Endothelial cell of umbilical vein (primary cell): ENCODE results near the gene NAAA. TPM values are rescaled to one million over a fixed set of nuclear protein-coding genes. Genes with fewer than 3 reads are reported as not detected.
A peak's percentile ranks its signal among the peaks of the same experiment; 100 is the strongest.

ENCODE experiments used
- BruUV-seq: library from RNA; stranded (reverse); fragments of 400-500 nt; replicated peaks from 2 replicates; lab custom pipeline; 2021; lab: Mats Ljungman, UMichigan
- CTCF ChIA-PET: fragments of 300-600, 350-600 bp; sonication (Branson Sonifier 250); formaldehyde crosslinking; loops from one replicate; lab custom pipeline; 2021; ENCODE audit warnings: antibody characterized with exemption, inconsistent platforms; lab: Charles Lee
- POLR2A ChIA-PET: fragments of 300-600, 350-600 bp; sonication (Branson Sonifier 250); formaldehyde crosslinking; loops from one replicate; lab custom pipeline; 2021; ENCODE audit warnings: antibody characterized with exemption, inconsistent platforms; lab: Charles Lee
- DNase-seq: peaks from one replicate; pipeline ENCODE4 v3.0.0-alpha.2; 2011; ENCODE audit warnings: low read depth, low spot score
- FAIRE-seq: peaks from 2 replicates; lab custom pipeline; 2011; peaks lifted over from hg19 to GRCh38; lab: Jason Lieb, UNC
- H2AFZ ChIP-seq: 2 replicates; pipeline ENCODE4 v1.6.0; 2012; ENCODE audit warnings: low read depth, low read length, control low read depth, inconsistent platforms
- H3K27ac ChIP-seq: 2 replicates; pipeline ENCODE4 v1.5.1; 2011; ENCODE audit warnings: low read depth, mild to moderate bottlenecking, control low read depth, low read length, moderate library complexity; ENCODE audit not compliant: insufficient read depth
- H3K27me3 ChIP-seq, 2 experiments: 2 replicates each; pipeline versions ENCODE4 v1.6.0 to v1.6.1; 2011; ENCODE audit warnings: low read length in 2 of 2, mixed read lengths in 1 of 2; ENCODE audit not compliant: control insufficient read depth in 2 of 2, insufficient read depth in 2 of 2
- H3K36me3 ChIP-seq, 2 experiments: 2 replicates in 1 of 2; 3 replicates in 1 of 2; pipeline ENCODE4 v1.5.1; 2011; ENCODE audit warnings: low read length in 2 of 2, mild to moderate bottlenecking in 1 of 2, moderate library complexity in 1 of 2; ENCODE audit not compliant: control insufficient read depth in 2 of 2, insufficient read depth in 2 of 2; ENCODE audit errors: extremely low read depth in 1 of 2
- H3K4me1 ChIP-seq: 3 replicates; pipeline ENCODE4 v1.5.1; 2011; ENCODE audit warnings: mild to moderate bottlenecking, low read length; ENCODE audit not compliant: control insufficient read depth, insufficient read depth; ENCODE audit errors: extremely low read depth
- H3K4me2 ChIP-seq: 2 replicates; pipeline ENCODE4 v1.6.1; 2011; ENCODE audit warnings: low read length, control low read depth, mixed read lengths; ENCODE audit not compliant: insufficient read depth
- H3K4me3 ChIP-seq, 3 experiments: fragments of 200-600 bp in 1 of 3; sonication (generic), shearing (Covaris generic) in 1 of 3; replicated peaks in 1 of 3; 2 replicates each; pipeline ENCODE4 v1.5.1; 2011 to 2016; ENCODE audit warnings: control low read depth in 3 of 3, low read length in 3 of 3, mild to moderate bottlenecking in 2 of 3, inconsistent platforms in 1 of 3, low read depth in 1 of 3, moderate library complexity in 1 of 3; ENCODE audit not compliant: insufficient read depth in 1 of 3
- H3K79me2 ChIP-seq: 2 replicates; pipeline ENCODE4 v1.6.0; 2012; ENCODE audit warnings: low read length, inconsistent platforms; ENCODE audit not compliant: control insufficient read depth, insufficient read depth
- H3K9ac ChIP-seq: replicated peaks from 2 replicates; pipeline ENCODE3; 2011; ENCODE audit warnings: low read length, control low read depth; ENCODE audit not compliant: insufficient read depth; ENCODE audit errors: extremely low read depth
- H3K9me1 ChIP-seq: replicated peaks from 3 replicates; pipeline ENCODE4 v1.6.0; 2011; ENCODE audit warnings: mild to moderate bottlenecking, low read length; ENCODE audit not compliant: control insufficient read depth, insufficient read depth; ENCODE audit errors: extremely low read depth
- H3K9me3 ChIP-seq: replicated peaks from 2 replicates; pipeline ENCODE4 v1.5.1; 2012; ENCODE audit warnings: low read length, inconsistent platforms; ENCODE audit not compliant: control insufficient read depth, insufficient read depth
- H4K20me1 ChIP-seq: replicated peaks from 2 replicates; pipeline ENCODE3; 2011; ENCODE audit warnings: mild to moderate bottlenecking, low read length; ENCODE audit not compliant: control insufficient read depth, insufficient read depth; ENCODE audit errors: extremely low read depth
- EZH2 ChIP-seq: IDR thresholded peaks from 2 replicates; pipeline ENCODE4 v1.6.1; 2012; ENCODE audit warnings: borderline replicate concordance, low read depth, mild to moderate bottlenecking, moderate library complexity, low read length, inconsistent platforms; ENCODE audit not compliant: severe bottlenecking
- FOS ChIP-seq: IDR thresholded peaks from 2 replicates; pipeline ENCODE4 v1.6.1; 2011; ENCODE audit warnings: mild to moderate bottlenecking, low read length, moderate library complexity, borderline replicate concordance; ENCODE audit not compliant: insufficient read depth
- GATA2 ChIP-seq: IDR thresholded peaks from 2 replicates; pipeline ENCODE4 v1.7.0; 2011; ENCODE audit warnings: low read depth, mild to moderate bottlenecking, moderate library complexity, mixed read lengths, low read length; ENCODE audit not compliant: insufficient read length, insufficient read depth
- JUN ChIP-seq: IDR thresholded peaks from 2 replicates; pipeline ENCODE4 v1.6.1; 2011; ENCODE audit warnings: borderline replicate concordance, low read depth; ENCODE audit not compliant: insufficient read length, insufficient read depth
- MYC ChIP-seq: IDR thresholded peaks from one replicate; pipeline ENCODE4 v1.6.1; 2011; ENCODE audit warnings: mild to moderate bottlenecking, low read depth, low read length
- POLR2A ChIP-seq: IDR thresholded peaks from 2 replicates; pipeline ENCODE4 v1.6.1; 2012; ENCODE audit warnings: low read depth, mild to moderate bottlenecking, control low read depth, low read length
- POLR2AphosphoS5 ChIP-seq: IDR thresholded peaks from 2 replicates; pipeline ENCODE4 v1.6.1; 2012; ENCODE audit warnings: low read depth, mild to moderate bottlenecking, control low read depth, low read length, moderate library complexity; ENCODE audit not compliant: insufficient read depth
- dilution Hi-C: fragments of 300-500 bp; cut with MboI; formaldehyde crosslinking; loops from one replicate; pipeline ENCODE4 v1.15.0; 2019; ENCODE audit warnings: low sequenced_read_pairs; ENCODE audit not compliant: extremely low pct_ligation_motif_present
- intact Hi-C: fragments of 100-400 bp; cut with micrococcal nuclease; formaldehyde crosslinking; loops from one replicate; pipeline ENCODE4 v1.10.0; 2022
- polyA plus RNA-seq, 4 experiments: library from polyadenylated mRNA; depleted of rRNA in 3 of 4; stranded (reverse) in 3 of 4; unstranded in 1 of 4; fragments of >200 nt; gene quantifications; 2 replicates each; pipeline versions ENCODE4 v1.2.1 to v1.2.3, GENCODE V29; 2011 to 2012; ENCODE audit warnings: missing spikeins in 1 of 4
- total RNA-seq: library from RNA; stranded (reverse); gene quantifications from 2 replicates; pipeline ENCODE4 v1.2.3, GENCODE V29; 2021
- TF ChIP-seq, protein P1 (sequence below): IDR thresholded peaks from 2 replicates; pipeline ENCODE4 v1.6.1; 2011; ENCODE audit not compliant: insufficient read depth, insufficient read length
- TF ChIP-seq, protein P2 (sequence below), 2 donors: IDR thresholded peaks; 1 replicate in 1 of 2; 2 replicates in 1 of 2; pipeline ENCODE4 v1.5.1; 2011; ENCODE audit warnings: low read length in 2 of 2, mild to moderate bottlenecking in 2 of 2, moderate library complexity in 2 of 2, control low read depth in 1 of 2, inconsistent platforms in 1 of 2, low read depth in 1 of 2; ENCODE audit not compliant: insufficient read depth in 1 of 2; ENCODE audit errors: extremely low read depth in 1 of 2

The NAAA gene
- total and polyA plus RNA-seq, 2 donors (not counting 3 experiments of a cell fraction or from before 2014, with no cell fraction given): 15.3 to 24.4 TPM

DNA sequence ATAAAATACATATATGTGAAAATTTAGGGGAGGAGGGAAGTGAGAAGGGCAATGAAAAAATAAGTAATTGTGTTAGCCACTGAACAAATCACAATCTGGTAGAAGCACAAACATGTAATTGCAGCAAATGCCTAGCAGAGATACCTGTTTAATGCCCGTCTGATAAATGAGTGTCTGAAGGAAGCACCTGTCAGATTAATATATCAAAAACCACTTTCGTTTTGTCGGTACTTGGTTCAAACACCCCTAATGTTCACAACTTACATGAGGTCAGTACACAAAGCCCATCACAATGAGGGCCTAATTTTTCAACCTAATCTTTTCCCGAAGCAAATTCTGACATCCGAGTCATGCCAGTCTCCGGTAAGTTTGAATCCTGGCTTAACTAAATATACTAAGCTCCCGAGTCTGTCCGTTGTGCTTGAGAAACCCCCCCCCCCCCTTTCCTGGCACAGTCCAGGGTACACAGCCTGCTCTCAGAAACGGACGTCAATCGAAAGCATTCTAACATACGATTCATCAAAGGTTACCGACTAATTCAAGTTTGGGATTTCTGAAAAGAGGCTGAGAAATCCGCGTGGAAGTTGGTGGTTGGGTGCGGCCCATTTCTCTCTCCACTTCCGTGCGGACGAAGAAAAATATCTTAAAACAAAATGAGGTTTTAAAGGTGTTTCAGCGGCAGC lies 49.2 kb upstream of the NAAA start:
- FAIRE-seq: peak; percentile 68
- peak overlapping the region; percentile 94 for H3K4me2 ChIP-seq
- dilution Hi-C loops: no loop called here

DNA sequence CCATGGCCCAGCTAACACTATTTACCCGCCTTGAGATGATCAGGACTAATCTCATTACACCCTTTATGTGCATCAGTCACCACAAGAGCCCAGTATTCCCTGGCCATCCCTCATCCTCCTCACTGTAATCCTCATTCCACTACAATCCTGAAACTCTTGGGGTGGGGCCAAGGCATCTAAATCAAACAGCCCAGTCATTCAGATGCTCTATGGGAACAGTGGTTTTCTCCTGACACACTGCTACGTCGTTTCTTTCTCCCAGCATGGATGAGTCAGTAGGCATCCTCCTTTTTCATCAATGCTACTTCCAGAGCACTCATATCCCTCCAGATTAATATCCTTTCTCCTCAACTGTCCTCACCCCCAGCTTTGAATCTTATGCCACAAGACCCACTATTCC lies 44.3 kb upstream of the NAAA start:
- H3K4me2 ChIP-seq: no peak overlapping the region
- no peaks in the 10 kb centered on the region for H3K9me1 ChIP-seq
- dilution Hi-C loops (no loop called here), intact Hi-C loops (loop anchor here (10.0 kb wide), 1 partner anchor 180 kb away; no protein-coding TSS in a partner anchor)
- BruUV-seq: no TSS peak
- H3K4me1 ChIP-seq: peaks cover 10% of the 10 kb centered on the region
- H3K9me3 ChIP-seq: no peaks in the 10 kb centered on the region
- no peak overlapping the region for H2AFZ ChIP-seq
- no peaks in the 10 kb centered on the region for H4K20me1 ChIP-seq
- TF ChIP-seq GATA2 (no peak), POLR2A (no peak), MYC (no peak), POLR2AphosphoS5 (no peak), EZH2 (no peak), JUN (no peak), FOS (no peak)
- TF ChIP-seq, protein P1, sequence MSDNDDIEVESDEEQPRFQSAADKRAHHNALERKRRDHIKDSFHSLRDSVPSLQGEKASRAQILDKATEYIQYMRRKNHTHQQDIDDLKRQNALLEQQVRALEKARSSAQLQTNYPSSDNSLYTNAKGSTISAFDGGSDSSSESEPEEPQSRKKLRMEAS: no peak
- TF ChIP-seq, protein P2, sequence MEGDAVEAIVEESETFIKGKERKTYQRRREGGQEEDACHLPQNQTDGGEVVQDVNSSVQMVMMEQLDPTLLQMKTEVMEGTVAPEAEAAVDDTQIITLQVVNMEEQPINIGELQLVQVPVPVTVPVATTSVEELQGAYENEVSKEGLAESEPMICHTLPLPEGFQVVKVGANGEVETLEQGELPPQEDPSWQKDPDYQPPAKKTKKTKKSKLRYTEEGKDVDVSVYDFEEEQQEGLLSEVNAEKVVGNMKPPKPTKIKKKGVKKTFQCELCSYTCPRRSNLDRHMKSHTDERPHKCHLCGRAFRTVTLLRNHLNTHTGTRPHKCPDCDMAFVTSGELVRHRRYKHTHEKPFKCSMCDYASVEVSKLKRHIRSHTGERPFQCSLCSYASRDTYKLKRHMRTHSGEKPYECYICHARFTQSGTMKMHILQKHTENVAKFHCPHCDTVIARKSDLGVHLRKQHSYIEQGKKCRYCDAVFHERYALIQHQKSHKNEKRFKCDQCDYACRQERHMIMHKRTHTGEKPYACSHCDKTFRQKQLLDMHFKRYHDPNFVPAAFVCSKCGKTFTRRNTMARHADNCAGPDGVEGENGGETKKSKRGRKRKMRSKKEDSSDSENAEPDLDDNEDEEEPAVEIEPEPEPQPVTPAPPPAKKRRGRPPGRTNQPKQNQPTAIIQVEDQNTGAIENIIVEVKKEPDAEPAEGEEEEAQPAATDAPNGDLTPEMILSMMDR (IDR thresholded peaks at IDR 0.05; ENCODE audit: extremely low read depth in 1 of 2, insufficient read depth in 1 of 2, low read depth in 1 of 2, low read length in 2 of 2): no peak
- POLR2A ChIA-PET: no interaction called here
- H3K79me2 ChIP-seq: peaks cover 65% of the 10 kb centered on the region
- no peak for DNase-seq
- H3K27me3 ChIP-seq: no peaks in the 10 kb centered on the region
- FAIRE-seq: no peak
- peaks cover 2 to 4% of the 10 kb centered on the region in 2 experiments for H3K36me3 ChIP-seq
- CTCF ChIA-PET: interaction anchor here (1.6 kb wide), 1 partner anchor 89 kb away, joined by 4 read pairs; no protein-coding TSS in a partner anchor
- H3K4me3 ChIP-seq: no peak overlapping the region
- no peak overlapping the region for H3K9ac ChIP-seq
- no peak overlapping the region for H3K27ac ChIP-seq

More for the DNA sequence above, 49.2 kb upstream of the NAAA start:
- H2AFZ ChIP-seq: peak overlapping the region; percentile 75
- peak overlapping the region; percentile 84 for H3K27ac ChIP-seq
- ChIA-PET CTCF (interaction anchor here (0.8 to 3.5 kb wide), 7 partner anchors 12 to 167 kb away, joined by 3 to 19 read pairs (median 4); partner anchors contain the start of gene NAAA), POLR2A (interaction anchor here (0.8 kb wide), 1 partner anchor 209 kb away, joined by 3 read pairs; no protein-coding TSS in a partner anchor)
- BruUV-seq: no TSS peak
- H3K79me2 ChIP-seq: peaks cover 56% of the 10 kb centered on the region
- H3K4me1 ChIP-seq: peaks cover 10% of the 10 kb centered on the region
- intact Hi-C loops: loop anchor here (2.0 to 10.0 kb wide), 3 partner anchors 97 to 185 kb away; partner anchors contain the start of gene NUP54
- H3K27me3 ChIP-seq: peaks cover 6 to 8% of the 10 kb centered on the region in 2 experiments
- no peak for TF ChIP-seq EZH2
- TF ChIP-seq JUN: no peak
- TF ChIP-seq POLR2A: no peak
- peak; percentile 42 for DNase-seq
- peak overlapping the region; percentile 88 for H3K9ac ChIP-seq
- H3K4me3 ChIP-seq: peak overlapping the region; percentile 61 to 92 (median 91)
- H3K36me3 ChIP-seq: no peaks in the 10 kb centered on the region
- H3K9me3 ChIP-seq: no peaks in the 10 kb centered on the region
- no peaks in the 10 kb centered on the region for H4K20me1 ChIP-seq
- no peaks in the 10 kb centered on the region for H3K9me1 ChIP-seq
